ENCODE results near the gene LRRC8E.
"Not testable (repeated sequence)": the region's sequence is repeated elsewhere in the genome, so short reads cannot be mapped to it uniquely, and the experiment has no call there.

Gene LRRC8E

DNA sequence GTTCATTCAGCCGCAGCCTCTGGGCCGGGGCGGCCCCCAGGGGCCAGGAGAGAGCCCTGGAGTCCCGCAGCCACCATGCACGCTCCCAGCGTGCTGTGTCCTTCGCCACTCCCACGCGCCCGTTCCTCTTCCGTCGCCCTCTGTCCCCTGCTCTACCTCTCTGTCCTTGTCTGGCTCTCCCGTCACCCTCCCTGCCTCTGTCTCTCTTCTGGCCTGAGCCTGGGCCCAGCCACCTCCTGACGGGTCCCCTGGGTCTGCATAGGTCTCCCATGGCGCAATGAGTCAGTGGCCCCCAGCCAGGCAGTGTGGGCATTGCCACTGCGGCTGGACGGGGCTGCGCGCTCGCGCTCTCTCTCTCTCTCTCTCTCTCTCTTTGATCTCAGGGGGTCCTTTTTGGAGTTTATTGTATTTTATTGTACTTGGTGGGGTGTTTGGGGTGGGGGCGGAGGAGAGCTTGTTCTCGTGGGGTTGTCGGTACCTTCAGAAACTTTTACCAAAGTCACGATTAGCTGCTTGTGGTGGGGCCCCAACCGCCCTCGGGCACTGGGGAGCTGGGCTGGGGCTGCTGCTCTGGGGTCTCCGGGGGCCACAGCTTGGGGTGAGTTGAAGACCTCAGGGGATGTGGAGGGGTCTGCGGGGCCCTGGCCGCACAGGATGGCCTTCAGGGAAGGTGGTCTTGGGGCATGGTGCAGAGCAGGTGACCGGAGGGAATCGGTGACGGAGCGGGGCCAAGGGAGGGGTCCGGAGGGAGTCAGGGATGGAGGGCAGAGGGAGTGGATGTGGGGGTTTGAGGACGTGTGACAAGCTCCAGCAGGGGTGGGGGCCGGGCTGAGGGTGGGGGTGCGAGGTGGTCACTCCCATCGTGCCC is 24.6 kb downstream of the LRRC8E start:
- 95% methylated on average over 39 of the region's 39 CpGs for WGBS
- peaks cover 36% of the 10 kb centered on the region for H3K27me3 ChIP-seq (ENCODE audit: insufficient read depth, low read length)
- no peaks in the 10 kb centered on the region for H3K4me1 ChIP-seq (ENCODE audit: insufficient read depth, low read length)
- H3K36me3 ChIP-seq (ENCODE audit: insufficient read depth, low read length), result peaks cover 29% of the 10 kb centered on the region
- H3K9ac ChIP-seq (ENCODE audit: low read depth, low read length), result no peak overlapping the region
- H3K4me3 ChIP-seq (ENCODE audit: low read length), result no peak overlapping the region
- H3K9me3 ChIP-seq (ENCODE audit: insufficient read depth, low read depth, low read length), result no peaks in the 10 kb centered on the region
- no peak overlapping the region for H3K27ac ChIP-seq (ENCODE audit: low read depth, low read length)

GRCh38 chr19:7913652-7914051 is 25.3 kb downstream of the LRRC8E start:
- peaks cover 44% of the 10 kb centered on the region for H3K27me3 ChIP-seq (ENCODE audit: insufficient read depth, low read length)
- H3K4me3 ChIP-seq (ENCODE audit: low read length), result no peak overlapping the region
- WGBS, result 94% methylated on average over 10 of the region's 10 CpGs
- no peaks in the 10 kb centered on the region for H3K9me3 ChIP-seq (ENCODE audit: insufficient read depth, low read depth, low read length)
- H3K36me3 ChIP-seq (ENCODE audit: insufficient read depth, low read length), result peaks cover 29% of the 10 kb centered on the region
- no peak overlapping the region for H3K9ac ChIP-seq (ENCODE audit: low read depth, low read length)
- no peak overlapping the region for H3K27ac ChIP-seq (ENCODE audit: low read depth, low read length)
- no peaks in the 10 kb centered on the region; the same call in 1 of the 2 replicates for H3K4me1 ChIP-seq (ENCODE audit: insufficient read depth, low read length)

- Histone ChIP-seq H3K9me3 (ENCODE audit: insufficient read depth, low read depth, low read length) (no peaks in the 10 kb centered on the region), H3K4me3 (ENCODE audit: low read length) (no peak overlapping the region), H3K27ac (ENCODE audit: low read depth, low read length) (no peak overlapping the region), H3K36me3 (ENCODE audit: insufficient read depth, low read length) (peaks cover 29% of the 10 kb centered on the region), H3K9ac (ENCODE audit: low read depth, low read length) (no peak overlapping the region), H3K27me3 (ENCODE audit: insufficient read depth, low read length) (peaks cover 48% of the 10 kb centered on the region), H3K4me1 (ENCODE audit: insufficient read depth, low read length) (no peaks in the 10 kb centered on the region; the same call in 1 of the 2 replicates)
- WGBS, result 76% methylated on average over 10 of the region's 12 CpGs
Measured at GRCh38 chr19:7914099-7914498, 25.8 kb downstream of the LRRC8E start.

DNA sequence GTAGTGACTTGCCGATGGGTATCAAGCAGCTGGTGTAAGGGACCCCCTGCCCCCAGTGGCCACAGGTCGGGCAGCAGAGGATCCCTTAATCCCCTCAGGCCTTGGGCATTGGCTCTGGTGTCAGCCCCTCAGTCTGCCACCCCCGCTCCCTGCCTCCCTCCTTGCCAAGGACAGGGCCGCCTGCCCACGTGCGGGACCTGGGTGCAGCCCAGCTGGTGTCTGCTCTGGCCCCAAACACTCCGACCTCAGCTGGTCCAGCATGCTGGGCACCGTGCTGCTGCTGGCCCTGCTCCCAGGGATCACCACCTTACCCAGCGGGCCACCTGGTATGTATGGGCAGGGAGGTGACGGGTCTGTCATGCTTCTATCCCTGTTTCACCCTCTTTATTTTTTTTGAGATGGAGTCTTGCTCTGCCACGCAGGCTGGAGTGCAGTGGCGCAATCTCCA is 26.3 kb downstream of the LRRC8E start, which contains the start of gene TGFBR3L:
TSS of gene TGFBR3L (plus strand) at position 233 of the 448 bp plus-strand sequence.
- WGBS, result 89% methylated on average over 12 of the region's 12 CpGs
- peaks cover 49% of the 10 kb centered on the region for H3K27me3 ChIP-seq (ENCODE audit: insufficient read depth, low read length)
- peaks cover 2% of the 10 kb centered on the region; the same call in 1 of the 2 replicates for H3K4me1 ChIP-seq (ENCODE audit: insufficient read depth, low read length)
- H3K4me3 ChIP-seq (ENCODE audit: low read length), result peak within 1 kb of the TSS; percentile 56; the same call in 1 of the 2 replicates
- H3K27ac ChIP-seq (ENCODE audit: low read depth, low read length), result no peak within 1 kb of the TSS
- H3K36me3 ChIP-seq (ENCODE audit: insufficient read depth, low read length), result peaks cover 29% of the 10 kb centered on the region
- H3K9ac ChIP-seq (ENCODE audit: low read depth, low read length), result no peak within 1 kb of the TSS
- no peaks in the 10 kb centered on the region for H3K9me3 ChIP-seq (ENCODE audit: insufficient read depth, low read depth, low read length)

DNA sequence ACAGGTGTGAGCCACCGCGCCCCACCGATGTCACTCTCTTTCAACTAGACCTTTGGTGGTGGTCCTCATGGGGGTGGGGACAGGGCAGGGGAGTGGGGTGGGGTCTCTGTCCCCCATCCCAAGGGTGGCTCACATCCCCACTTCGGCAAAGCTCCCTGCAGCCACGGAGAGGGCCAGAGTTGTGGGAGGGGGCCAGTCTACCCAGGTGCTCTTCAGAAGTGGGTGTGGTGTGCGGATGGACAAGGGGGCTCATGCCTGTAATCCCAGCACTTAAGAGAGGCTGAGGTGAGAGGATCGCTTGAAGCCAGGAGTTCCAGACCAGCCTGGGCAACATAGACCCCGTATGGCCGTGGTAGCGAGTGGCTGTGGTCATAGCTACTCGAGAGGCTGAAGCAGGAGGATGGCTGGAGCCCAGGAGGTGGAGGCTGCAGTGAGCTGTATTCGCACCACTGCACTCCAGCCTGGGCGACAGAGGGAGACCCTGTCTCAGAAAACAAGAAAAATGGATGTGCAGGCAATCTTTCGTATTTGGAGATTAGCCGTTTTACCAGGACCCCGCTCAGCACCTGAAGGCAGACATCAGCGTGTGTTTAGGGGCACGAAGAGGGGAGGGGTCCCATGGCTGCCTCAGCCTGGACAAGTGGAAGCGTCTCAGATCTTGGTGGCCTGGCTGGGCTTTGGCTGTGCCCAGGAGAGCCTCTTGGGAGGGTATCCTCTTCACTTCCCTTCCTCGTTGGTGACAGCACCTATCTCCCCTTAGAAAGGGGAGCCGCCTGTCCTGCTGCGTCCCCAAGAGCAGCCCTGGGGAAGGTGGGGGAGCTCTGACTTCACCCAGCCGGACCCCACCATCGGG is 27.2 kb downstream of the LRRC8E start:
- Histone ChIP-seq H3K9me3 (ENCODE audit: insufficient read depth, low read depth, low read length) (no peaks in the 10 kb centered on the region), H3K4me3 (ENCODE audit: low read length) (peak overlapping the region; percentile 56), H3K4me1 (ENCODE audit: insufficient read depth, low read length) (peaks cover 5% of the 10 kb centered on the region; the same call in 1 of the 2 replicates), H3K27me3 (ENCODE audit: insufficient read depth, low read length) (peaks cover 49% of the 10 kb centered on the region), H3K27ac (ENCODE audit: low read depth, low read length) (no peak overlapping the region), H3K9ac (ENCODE audit: low read depth, low read length) (no peak overlapping the region), H3K36me3 (ENCODE audit: insufficient read depth, low read length) (peaks cover 21% of the 10 kb centered on the region)
- 66% methylated on average over 24 of the region's 24 CpGs for WGBS

DNA sequence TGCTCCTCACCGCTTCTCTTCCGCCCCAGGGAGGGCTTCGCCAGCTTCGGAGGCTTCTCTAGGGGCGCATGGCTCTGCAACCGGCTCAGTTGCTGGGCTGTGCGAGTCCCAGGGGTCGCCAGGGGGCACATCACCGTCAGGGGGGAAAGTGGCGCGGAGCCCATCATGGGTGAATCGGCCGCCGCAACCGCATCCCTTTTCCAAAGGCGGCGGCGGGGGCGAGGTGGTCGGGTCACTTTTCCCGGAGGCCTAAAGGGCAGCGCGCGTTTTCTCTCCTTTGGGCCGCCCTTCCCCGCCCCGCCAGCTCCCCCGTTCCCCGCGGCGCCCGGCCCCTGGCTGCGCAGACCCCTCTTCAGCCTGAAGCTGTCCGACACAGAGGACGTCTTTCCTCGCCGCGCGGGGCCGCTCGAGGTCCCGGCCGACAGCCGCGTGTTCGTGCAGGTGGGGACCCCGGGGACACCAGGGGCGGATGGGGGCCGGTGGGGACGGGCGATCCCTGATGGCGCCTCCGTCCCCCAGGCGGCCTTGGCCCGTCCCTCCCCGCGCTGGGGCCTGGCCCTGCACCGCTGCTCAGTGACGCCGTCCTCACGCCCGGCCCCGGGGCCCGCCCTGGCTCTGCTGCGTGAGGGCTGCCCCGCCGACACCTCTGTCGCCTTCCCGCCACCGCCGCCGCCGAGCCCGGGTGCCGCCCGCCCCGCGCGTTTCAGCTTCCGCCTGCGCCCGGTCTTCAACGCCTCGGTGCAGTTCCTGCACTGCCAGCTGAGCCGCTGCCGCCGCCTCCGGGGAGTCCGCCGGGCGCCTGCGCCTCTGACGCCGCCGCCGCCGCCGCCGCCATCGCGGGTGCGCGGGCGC is 28.0 kb downstream of the LRRC8E start:
- Histone ChIP-seq H3K4me1 (ENCODE audit: insufficient read depth, low read length) (peaks cover 5% of the 10 kb centered on the region; the same call in 1 of the 2 replicates), H3K4me3 (ENCODE audit: low read length) (peak overlapping the region; percentile 56), H3K36me3 (ENCODE audit: insufficient read depth, low read length) (peaks cover 14% of the 10 kb centered on the region), H3K9ac (ENCODE audit: low read depth, low read length) (peak overlapping the region; percentile 44; the same call in 1 of the 2 replicates), H3K27ac (ENCODE audit: low read depth, low read length) (no peak overlapping the region), H3K27me3 (ENCODE audit: insufficient read depth, low read length) (peaks cover 49% of the 10 kb centered on the region), H3K9me3 (ENCODE audit: insufficient read depth, low read depth, low read length) (no peaks in the 10 kb centered on the region)
- 1% methylated on average over 104 of the region's 104 CpGs for WGBS

DNA sequence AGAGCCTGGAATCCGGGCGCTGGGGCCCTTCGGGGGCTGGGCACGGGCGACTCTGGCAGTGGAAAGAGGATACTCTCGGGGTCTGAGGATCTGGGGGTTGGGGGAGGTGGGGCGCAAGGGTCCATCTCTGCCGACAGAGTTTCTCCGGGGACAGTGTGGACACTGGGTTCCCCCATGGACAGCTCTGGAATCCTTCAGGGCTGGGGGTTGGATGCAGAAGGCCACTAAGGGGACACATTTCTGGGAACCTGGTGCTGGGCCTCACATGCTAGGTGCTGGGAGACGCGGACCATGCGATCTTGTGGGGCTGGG is 28.6 kb downstream of the LRRC8E start:
- H3K9me3 ChIP-seq (ENCODE audit: insufficient read depth, low read depth, low read length), result no peaks in the 10 kb centered on the region
- H3K27ac ChIP-seq (ENCODE audit: low read depth, low read length), result no peak overlapping the region
- H3K27me3 ChIP-seq (ENCODE audit: insufficient read depth, low read length), result peaks cover 49% of the 10 kb centered on the region
- H3K4me3 ChIP-seq (ENCODE audit: low read length), result peak overlapping the region; percentile 56
- peaks cover 9% of the 10 kb centered on the region for H3K36me3 ChIP-seq (ENCODE audit: insufficient read depth, low read length)
- H3K9ac ChIP-seq (ENCODE audit: low read depth, low read length), result no peak overlapping the region
- WGBS, result 5% methylated on average over 12 of the region's 12 CpGs
- peaks cover 5% of the 10 kb centered on the region; the same call in 1 of the 2 replicates for H3K4me1 ChIP-seq (ENCODE audit: insufficient read depth, low read length)

DNA sequence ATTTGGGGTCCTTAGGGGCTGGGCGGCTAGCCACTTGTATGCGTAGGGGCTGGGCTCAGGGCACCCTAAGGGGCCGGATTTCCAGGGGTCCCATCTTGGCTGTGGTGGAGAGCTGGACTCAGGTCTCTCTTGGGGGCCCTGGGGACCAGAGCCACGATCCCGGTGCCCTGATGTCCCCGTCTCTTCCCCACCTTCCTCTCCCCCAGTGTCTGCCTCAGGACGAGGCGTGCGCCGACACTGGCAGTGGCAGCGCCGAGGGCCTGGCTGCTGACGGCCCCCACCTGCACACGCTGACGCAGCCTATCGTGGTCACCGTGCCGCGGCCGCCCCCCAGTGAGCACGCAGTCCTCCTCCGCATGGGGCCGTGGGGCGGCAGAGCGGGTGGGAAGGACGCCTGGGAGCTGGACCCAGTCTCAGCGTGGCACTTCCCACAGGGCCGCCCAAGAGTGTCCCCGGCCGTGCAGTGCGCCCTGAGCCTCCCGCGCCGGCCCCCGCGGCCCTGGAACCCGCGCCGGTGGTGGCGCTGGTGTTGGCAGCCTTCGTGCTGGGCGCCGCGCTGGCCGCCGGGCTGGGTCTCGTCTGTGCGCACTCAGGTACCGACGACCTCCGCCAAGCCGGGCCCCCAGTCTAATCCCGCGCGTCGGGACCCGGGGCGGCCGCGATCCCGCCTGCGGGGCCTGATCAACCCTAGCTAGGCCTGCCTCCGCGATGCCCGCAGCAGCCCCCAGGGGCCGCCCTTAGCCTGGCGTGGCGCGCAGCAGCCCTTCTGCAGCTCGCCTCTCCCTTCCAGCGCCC is 29.2 kb downstream of the LRRC8E start:
- H3K9ac ChIP-seq (ENCODE audit: low read depth, low read length), result no peak overlapping the region
- peaks cover 49% of the 10 kb centered on the region for H3K27me3 ChIP-seq (ENCODE audit: insufficient read depth, low read length)
- WGBS, result 2% methylated on average over 71 of the region's 71 CpGs
- peak overlapping the region; percentile 56 for H3K4me3 ChIP-seq (ENCODE audit: low read length)
- no peaks in the 10 kb centered on the region for H3K9me3 ChIP-seq (ENCODE audit: insufficient read depth, low read depth, low read length)
- H3K4me1 ChIP-seq (ENCODE audit: insufficient read depth, low read length), result peaks cover 5% of the 10 kb centered on the region; the same call in 1 of the 2 replicates
- no peak overlapping the region for H3K27ac ChIP-seq (ENCODE audit: low read depth, low read length)
- H3K36me3 ChIP-seq (ENCODE audit: insufficient read depth, low read length), result peaks cover 9% of the 10 kb centered on the region; the same call in 1 of the 2 replicates

- H3K4me1 ChIP-seq (ENCODE audit: insufficient read depth, low read length); H3K27ac ChIP-seq (ENCODE audit: low read depth, low read length); H3K9me3 ChIP-seq (ENCODE audit: insufficient read depth, low read depth, low read length); H3K9ac ChIP-seq (ENCODE audit: low read depth, low read length): not testable (repeated sequence)
- WGBS, result 46% methylated on average over 21 of the region's 29 CpGs
- Histone ChIP-seq H3K27me3 (ENCODE audit: insufficient read depth, low read length) (peaks cover 49% of the 10 kb centered on the region), H3K36me3 (ENCODE audit: insufficient read depth, low read length) (peaks cover 11% of the 10 kb centered on the region; the same call in 1 of the 2 replicates), H3K4me3 (ENCODE audit: low read length) (peak overlapping the region; percentile 56)
Measured at GRCh38 chr19:7918062-7918614, 29.8 kb downstream of the LRRC8E start.
